Heart left ventricle (tissue), 13 donors: ENCODE results near the gene PLXNB1.
"Not testable (repeated sequence)": the region's sequence is repeated elsewhere in the genome, so short reads cannot be mapped to it uniquely, and the experiment has no call there.

Experiments used
- POLR2A ChIP-seq, 2 donors: fragments of 450-650 bp; IDR thresholded peaks; one replicate each; pipeline ENCODE4 v1.6.1; 2017; ENCODE audit warnings: antibody characterized with exemption in 2 of 2, mild to moderate bottlenecking in 2 of 2, moderate library complexity in 2 of 2
- TF ChIP-seq, protein P1 (sequence below), 12 donors: fragments of 200-600 bp; sonication (generic) in 4 of 12; IDR thresholded peaks; one replicate each; pipeline versions ENCODE4 v1.5.0 to v1.8.0; 2018 to 2022; ENCODE audit warnings: antibody characterized with exemption in 12 of 12, mild to moderate bottlenecking in 5 of 12
- donor health status: ischemic (EF 13 %, LVEDD 7.1; RV severe dilation, severe dysfunction).
- donor health status: DM: no; HTN: yes; CAD: no.
- donor health status: DM: no; HTN: no; CAD: no.
- donor health status: ischemic (EF 25% LVEDD 6.9; RV normal size, moderate dysfunction).
- donor health status: ischemic (EF 25% LVEDD 5.7; RV mildly dilated, moderate dysfunction).
- donor health status: ischemic (EF 35%, LVEDD 5.7; RV mildly dilated, moderate dysfunction).
- donor health status: nonischemic (EF 11% LVEDD 7.7; RV severe dilation, severe dysfunction).
- donor health status: DM: yes; HTN: yes; CAD: no.
- donor health status: PGD.
- donor health status: ischemic (EF 29% LVEDD 5.4; RV normal size, mild dysfunction).
- donor health status: nonischemic (EF 23%, LVEDD 6.1; RV moderate dilation, normal function).

- TF ChIP-seq POLR2A (IDR thresholded peaks at IDR 0.05) = not testable (repeated sequence)
- TF ChIP-seq, protein P1, sequence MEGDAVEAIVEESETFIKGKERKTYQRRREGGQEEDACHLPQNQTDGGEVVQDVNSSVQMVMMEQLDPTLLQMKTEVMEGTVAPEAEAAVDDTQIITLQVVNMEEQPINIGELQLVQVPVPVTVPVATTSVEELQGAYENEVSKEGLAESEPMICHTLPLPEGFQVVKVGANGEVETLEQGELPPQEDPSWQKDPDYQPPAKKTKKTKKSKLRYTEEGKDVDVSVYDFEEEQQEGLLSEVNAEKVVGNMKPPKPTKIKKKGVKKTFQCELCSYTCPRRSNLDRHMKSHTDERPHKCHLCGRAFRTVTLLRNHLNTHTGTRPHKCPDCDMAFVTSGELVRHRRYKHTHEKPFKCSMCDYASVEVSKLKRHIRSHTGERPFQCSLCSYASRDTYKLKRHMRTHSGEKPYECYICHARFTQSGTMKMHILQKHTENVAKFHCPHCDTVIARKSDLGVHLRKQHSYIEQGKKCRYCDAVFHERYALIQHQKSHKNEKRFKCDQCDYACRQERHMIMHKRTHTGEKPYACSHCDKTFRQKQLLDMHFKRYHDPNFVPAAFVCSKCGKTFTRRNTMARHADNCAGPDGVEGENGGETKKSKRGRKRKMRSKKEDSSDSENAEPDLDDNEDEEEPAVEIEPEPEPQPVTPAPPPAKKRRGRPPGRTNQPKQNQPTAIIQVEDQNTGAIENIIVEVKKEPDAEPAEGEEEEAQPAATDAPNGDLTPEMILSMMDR (IDR thresholded peaks at IDR 0.05) = not testable (repeated sequence)
Measured at GRCh38 chr3:48474031-48474430, 44.1 kb upstream of the PLXNB1 start.
